ENCODE measurements around the gene SLBP. TPM values are rescaled to one million over a fixed set of nuclear protein-coding genes. Genes with fewer than 3 reads are reported as not detected.

SLBP gene
- total RNA-seq, 1 donor from 2014 or later, result 40.2 TPM

DNA sequence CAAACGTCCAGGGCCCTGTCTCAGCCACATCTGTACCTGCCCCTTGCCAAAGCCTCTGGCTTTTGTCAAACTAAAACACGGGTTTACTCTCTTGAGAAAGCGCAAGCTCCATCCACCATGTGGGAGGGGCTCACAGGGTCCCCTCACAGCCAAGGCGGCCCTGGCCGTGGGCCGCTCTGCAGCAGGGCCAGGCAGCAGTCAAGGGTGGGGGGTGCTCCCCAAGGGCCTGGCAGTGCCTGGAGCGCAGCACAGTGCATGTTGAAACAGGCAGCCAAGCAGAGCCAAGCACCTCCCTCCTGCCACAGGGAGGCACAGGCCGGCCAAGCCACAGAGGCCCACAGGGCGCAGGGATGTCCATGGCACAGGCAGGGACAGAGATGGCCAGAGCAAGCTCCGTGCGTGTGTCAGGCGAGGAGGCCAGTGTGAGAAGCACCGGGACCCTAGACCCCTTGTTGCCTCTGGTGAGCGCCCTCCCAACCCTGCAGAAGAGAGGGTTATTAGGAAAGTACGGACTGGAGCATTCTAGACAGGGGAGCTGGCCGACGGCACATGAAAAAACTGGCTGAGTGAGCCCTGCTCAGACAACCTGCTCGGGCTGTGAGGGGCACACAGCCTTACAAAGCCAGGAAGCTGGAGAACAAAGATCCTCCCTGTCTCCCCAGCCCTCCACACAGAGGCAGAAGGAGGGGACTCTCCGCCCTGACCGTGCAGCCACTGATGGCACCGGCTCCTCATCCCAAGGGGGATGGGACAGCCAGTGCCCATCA, 67.0 kb downstream of the SLBP start:
- TF ChIP-seq, protein P1, sequence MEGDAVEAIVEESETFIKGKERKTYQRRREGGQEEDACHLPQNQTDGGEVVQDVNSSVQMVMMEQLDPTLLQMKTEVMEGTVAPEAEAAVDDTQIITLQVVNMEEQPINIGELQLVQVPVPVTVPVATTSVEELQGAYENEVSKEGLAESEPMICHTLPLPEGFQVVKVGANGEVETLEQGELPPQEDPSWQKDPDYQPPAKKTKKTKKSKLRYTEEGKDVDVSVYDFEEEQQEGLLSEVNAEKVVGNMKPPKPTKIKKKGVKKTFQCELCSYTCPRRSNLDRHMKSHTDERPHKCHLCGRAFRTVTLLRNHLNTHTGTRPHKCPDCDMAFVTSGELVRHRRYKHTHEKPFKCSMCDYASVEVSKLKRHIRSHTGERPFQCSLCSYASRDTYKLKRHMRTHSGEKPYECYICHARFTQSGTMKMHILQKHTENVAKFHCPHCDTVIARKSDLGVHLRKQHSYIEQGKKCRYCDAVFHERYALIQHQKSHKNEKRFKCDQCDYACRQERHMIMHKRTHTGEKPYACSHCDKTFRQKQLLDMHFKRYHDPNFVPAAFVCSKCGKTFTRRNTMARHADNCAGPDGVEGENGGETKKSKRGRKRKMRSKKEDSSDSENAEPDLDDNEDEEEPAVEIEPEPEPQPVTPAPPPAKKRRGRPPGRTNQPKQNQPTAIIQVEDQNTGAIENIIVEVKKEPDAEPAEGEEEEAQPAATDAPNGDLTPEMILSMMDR (conservative IDR thresholded peaks at IDR 0.05), result no peak
- Mint-ChIP-seq H3K4me1 (ENCODE audit: unreplicated experiment) (peaks cover 9% of the 10 kb centered on the region), H3K27me3 (no peaks in the 10 kb centered on the region), H3K4me3 (no peak overlapping the region), H3K27ac (no peak overlapping the region), H3K36me3 (no peaks in the 10 kb centered on the region), H3K9me3 (no peaks in the 10 kb centered on the region)
- DNase-seq (ENCODE audit: extremely low spot score, unreplicated experiment), result no peak

DNA sequence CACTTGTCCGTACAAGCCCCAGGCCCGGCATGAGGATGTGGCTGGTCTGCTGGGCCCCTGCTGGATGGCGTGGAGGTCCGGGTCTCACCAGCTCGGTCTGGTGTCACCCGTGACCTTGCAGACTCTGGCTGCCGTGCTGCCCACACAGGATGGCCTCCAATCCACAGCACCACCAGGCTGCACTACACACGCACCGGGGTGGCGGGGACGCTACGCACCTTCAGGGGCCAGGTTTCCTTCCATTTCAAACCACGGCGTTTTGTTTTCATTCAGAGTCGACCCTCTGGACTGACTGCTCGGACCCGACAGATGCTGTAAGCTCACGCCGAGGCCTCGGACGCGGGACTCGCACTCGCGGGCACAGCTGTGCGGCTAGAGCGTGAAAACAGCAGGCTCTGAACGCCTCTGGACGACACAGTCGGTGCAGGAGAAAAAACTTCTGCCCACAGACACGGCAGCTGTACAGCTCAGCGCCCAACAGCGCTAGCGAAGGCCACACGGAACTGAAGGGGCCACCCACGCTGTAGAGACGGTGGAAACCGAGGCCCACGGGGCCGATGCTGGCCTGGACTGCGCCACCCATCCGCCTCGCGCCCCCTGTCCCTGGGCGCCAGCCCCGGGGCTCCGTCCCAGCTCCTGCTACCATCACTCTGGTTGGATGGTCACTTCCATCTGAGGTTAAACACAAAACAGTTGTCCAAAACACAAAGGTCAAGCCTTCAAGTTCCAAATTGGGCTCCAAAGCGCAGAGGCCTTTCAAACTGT, 68.0 kb downstream of the SLBP start:
- Mint-ChIP-seq H3K36me3 (no peaks in the 10 kb centered on the region), H3K4me1 (ENCODE audit: unreplicated experiment) (peaks cover 9% of the 10 kb centered on the region), H3K27ac (no peak overlapping the region), H3K9me3 (no peaks in the 10 kb centered on the region), H3K27me3 (no peaks in the 10 kb centered on the region), H3K4me3 (no peak overlapping the region)
- TF ChIP-seq, protein P1 (conservative IDR thresholded peaks at IDR 0.05), result no peak
- no peak for DNase-seq (ENCODE audit: extremely low spot score, unreplicated experiment)

Other genes starting within 250 kb of the SLBP start
- 0.90 and 3.2 TPM in 2 replicates for gene FAM53A, start 28.0 kb downstream of the SLBP start, total RNA-seq (ENCODE audit: low replicate concordance)
- 38.5 and 41.0 TPM in 2 replicates for gene TMEM129, start 9.0 kb upstream of the SLBP start, total RNA-seq (ENCODE audit: low replicate concordance)
- gene TACC3, start 9.2 kb upstream of the SLBP start, total RNA-seq (ENCODE audit: low replicate concordance), result 35.9 and 91.4 TPM in 2 replicates
- 44.3 and 63.9 TPM in 2 replicates for gene FGFR3, start 81.0 kb upstream of the SLBP start, total RNA-seq (ENCODE audit: low replicate concordance)
- gene LETM1, start 143.8 kb upstream of the SLBP start, total RNA-seq (ENCODE audit: low replicate concordance), result 61.1 and 64.3 TPM in 2 replicates
- gene NSD2, start 159.1 kb upstream of the SLBP start, total RNA-seq (ENCODE audit: low replicate concordance), result 70.6 and 156 TPM in 2 replicates